NCI-H146 treated with DMSO at 0.1 percent for 48 hours (cell line): Measurements from ENCODE around the gene SHB.

Experiments
- DNase-seq: peaks from one replicate; lab custom pipeline; 2025; ENCODE audit not compliant: unreplicated experiment; lab: John Stamatoyannopoulos, UW

Gene SHB, protein sequence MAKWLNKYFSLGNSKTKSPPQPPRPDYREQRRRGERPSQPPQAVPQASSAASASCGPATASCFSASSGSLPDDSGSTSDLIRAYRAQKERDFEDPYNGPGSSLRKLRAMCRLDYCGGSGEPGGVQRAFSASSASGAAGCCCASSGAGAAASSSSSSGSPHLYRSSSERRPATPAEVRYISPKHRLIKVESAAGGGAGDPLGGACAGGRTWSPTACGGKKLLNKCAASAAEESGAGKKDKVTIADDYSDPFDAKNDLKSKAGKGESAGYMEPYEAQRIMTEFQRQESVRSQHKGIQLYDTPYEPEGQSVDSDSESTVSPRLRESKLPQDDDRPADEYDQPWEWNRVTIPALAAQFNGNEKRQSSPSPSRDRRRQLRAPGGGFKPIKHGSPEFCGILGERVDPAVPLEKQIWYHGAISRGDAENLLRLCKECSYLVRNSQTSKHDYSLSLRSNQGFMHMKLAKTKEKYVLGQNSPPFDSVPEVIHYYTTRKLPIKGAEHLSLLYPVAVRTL

DNA sequence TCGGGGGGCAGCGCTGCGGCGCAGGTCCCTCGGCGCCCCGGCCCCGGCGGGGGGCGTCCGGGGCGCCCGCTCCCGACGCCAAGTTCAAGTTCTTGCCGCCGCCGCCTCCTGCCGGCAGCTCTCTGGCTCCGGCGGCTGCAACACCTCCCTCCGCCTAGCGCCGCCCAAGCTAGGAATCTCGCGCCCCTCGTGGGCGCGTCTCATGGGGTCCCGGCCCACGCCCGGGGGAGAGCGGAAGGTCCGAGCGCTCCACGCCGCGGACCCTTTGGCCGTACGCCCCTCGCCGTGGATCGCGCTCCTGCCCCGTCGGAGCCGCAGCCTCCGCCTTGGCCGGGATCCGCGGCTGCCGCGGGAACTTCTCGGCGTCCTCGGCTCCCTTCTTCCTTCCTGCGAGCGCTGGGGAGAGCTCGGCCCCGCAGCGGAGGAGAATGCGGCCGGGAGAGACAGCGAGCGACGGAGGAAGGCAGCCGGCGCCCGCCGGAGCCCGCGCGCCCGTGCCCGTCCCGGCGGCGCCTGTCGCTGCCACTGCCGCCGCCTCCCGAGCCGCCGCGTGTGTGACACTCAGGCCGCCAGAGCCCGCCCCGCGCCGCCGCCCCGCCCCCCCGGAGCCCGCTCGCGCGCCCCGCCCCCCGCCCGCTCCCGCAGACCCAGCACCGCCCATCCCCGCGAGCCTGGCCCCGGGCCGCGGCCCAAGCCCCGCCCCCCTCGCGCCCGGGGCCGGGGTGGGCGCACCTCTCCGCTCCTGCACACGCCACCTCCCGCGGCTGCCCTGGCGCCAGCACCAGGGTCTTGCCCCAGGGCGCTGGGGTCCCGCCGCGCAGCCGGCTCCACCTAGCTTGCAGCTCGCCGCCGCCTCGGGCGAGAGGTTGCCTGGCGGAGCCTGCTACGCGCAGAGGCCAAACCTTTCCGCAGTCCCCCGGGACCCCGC, at the start of gene SHB:
Gene SHB (minus strand): TSS at position 527 of the 928 bp plus-strand sequence. CDS start 582 bp downstream, outside the sequence.
- DNase-seq, result peak; percentile 89

DNA sequence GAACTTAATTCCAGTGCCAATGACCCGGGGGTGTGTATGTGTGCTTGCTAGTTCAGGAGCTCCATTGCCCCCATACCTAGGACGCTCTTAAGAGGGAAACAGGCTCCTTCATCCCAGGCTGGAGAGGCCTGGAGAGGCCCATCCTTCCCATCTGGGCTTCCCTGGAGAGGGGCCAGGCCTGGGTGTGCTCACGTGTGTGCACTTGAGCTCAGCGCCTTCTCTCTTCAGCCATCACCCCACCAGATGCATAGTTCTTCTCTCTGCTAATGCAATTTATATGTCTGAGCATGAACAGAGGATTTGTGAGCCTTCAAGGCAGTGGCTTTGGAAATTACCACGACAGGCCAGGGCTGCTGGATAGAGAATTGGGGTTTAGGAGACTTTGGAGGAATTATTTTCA, 48.6 kb upstream of the SHB start:
- no peak for DNase-seq

DNA sequence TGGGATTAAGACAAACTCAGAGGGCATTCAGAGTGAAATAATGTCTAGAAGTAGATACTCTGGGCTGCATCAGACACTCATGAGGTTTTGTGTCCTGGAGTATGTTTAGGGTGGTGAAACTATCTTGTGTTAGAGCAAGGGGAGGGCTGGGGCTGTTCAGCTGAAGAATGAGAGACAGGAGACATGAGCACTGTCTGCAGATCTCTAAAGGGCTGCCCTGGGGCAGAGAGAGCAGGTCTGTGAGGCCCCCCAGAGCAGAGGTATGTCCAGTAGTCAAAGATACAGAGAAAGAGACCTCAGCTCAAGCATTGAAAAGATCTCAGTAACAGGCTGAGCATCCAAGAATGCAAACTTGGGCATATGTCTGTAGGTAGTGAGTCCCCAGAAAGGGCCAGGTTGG, 45.9 kb upstream of the SHB start:
- DNase-seq, result no peak

DNA sequence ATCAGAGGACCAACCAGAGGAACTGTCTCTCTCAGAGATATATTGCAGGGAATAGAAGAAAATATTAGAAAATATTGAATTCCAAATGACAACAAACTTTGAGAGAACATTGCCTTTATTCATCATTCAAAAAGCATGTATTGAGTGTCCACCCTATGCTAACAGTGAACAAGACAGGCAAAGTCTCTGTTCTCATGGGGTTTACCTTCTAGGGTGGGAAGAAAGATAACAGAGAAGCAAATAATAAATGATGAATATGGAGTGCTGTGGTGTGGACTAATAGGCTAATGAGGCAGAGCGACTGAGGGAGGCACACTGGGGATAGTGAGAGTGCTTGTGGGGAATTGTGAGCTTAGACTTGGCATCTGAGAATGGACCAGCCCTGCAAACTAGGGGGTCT, 43.4 kb upstream of the SHB start:
- DNase-seq, result no peak

DNA sequence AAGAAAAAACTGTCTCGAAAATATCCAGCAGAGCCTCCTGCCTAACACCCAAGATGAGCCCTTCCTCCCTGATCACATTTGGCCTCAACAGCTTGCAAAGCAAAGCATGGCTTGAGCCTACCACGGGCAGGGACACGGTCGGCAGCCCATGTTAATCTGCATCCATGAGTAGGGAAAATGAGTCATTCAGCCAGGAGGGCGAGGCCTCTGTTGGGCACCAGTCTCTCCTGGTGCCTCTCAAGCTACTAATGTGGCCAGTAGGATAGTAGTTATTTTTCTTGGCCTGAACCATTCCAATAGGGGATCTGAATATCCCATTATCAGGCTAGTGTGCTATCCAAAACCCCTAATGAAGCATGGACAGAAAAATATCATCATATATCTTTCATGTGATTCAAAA, 43.0 kb upstream of the SHB start:
- DNase-seq, result no peak

DNA sequence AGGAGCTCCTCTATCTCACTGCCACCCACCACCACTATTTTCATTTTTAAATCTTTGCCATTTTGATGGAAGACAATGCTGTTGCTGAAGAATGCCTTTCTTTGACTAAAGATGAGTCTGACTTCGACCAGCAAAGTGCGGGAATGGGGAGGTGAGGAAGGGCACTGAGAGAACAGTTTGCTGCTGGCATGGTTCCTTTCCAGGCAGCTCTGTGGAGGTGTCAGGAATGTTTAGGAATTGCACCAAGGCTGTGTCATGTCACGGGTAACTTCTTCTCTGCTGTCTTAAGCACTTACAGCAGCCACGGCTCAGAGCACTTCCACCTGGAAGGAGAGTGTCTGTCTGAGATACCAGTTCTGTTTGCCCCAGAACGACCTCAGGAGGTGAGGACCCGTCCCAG, 41.4 kb upstream of the SHB start:
- DNase-seq, result no peak

DNA sequence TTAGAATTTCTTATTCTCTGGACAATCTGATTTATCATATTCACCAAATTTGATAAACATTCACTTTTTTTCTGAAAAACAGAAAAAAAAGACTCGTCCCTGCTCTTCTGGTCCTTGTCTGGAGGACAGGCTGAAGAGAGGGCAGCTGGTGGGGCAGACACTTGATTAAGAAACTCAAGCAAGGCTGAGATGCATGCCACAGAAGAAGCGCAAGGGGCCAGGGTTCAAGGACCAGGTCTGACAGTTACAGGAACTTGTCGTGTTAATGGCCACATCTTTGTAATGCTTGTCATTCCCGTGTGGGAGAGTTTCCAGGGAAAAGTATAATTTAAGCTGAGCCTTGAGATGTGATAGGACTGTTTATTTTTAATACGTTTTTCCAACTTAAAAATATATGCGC, 40.6 kb upstream of the SHB start:
- no peak for DNase-seq

DNA sequence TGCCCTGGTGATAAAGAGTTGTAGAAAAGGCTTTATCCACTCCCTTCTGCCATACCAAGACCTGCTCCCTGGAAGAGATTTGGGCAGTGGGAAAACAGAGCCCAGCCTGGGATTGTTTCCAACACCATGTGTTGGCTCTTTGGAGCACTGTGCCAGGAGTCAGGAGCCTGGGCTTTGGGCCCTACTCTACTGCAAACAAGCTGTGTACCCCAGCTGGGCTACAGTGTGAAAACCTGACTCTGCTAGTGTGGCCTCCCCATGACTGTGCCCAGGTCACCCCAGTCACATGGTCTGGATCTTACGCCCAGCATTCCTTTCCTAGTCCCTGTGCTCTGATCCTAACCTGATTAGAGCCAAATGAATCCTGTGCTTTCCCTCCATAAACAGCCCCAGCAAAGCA, 39.3 kb upstream of the SHB start:
- no peak for DNase-seq

DNA sequence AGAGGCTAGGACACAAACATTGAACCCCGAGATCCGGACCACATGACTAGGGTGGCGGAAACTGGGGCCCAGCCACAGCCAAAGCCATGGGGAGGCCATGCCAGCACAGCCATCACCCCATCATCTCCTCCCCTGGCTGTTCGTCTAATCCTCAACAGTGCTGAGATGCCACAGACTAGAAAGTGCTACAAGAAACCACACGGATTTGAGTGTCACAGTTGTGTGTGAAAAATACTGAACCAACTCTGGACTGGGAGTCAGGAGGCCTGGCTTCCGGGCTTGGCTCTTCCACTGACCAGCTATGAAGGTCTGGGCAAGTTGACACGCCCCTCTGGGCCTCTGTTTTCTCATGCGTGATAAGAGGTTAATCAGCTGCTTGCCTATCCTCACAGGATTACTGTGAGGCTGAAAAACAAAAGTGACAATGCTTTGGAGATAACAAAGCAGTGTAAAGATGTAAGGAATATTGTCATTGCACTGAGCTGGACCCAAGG, 38.8 kb upstream of the SHB start:
- DNase-seq, result peak; percentile 46

DNA sequence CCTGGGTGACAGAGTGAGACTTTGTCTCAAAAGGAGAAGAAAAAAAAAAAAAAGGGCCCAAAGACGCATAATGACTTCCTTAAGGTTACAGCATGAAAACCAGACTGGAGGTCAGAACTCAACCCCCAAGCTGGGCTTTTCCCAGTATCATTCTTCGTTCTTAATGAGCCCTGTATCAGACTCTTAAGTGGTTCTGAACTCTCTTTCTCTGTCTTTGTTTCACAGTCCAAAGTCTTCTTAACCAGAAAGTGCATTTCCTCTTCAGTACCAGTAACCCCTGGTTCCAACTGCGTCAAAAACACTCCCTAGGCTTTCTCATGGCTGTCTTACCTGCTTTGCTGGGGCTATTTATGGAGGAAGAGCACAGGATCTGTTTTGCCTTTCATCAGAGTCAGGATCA, 38.4 kb upstream of the SHB start:
- no peak for DNase-seq

DNA sequence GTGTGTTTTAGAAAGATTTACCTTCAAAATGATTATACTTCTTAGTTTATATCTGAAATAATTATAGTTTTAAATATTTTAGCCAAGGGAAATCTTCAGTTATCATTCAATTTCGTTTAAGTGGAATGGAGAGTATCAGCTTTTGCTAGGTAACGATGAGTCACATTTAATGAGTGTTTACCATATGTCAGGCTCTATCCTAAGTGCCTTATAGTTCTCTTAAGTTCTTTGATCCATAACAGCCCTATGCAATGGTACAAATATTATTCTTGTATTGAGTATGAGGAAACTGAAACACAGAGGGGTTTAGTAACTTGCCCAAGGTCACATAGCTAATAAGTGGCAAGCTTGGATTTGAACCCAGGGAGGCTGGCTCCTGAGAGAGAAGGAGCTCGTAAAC, 37.5 kb upstream of the SHB start:
- no peak for DNase-seq

DNA sequence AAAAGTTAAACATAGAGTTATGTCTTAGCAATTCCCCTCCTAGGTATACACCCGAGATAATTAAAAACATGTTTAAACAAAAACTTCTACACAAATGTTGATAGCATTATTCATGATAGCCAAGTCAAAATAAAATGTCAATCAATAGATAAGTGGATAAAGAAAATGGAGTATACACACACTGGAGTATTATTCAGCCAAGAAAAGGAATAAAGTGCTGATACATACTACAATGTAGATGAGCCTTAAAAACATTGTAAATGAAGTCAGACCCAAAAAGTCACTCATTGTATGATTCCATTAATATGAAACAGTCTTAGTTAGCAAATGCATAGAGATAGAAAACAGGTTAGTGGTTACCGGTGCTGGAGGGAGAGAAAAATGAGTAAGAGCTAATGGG, 34.3 kb upstream of the SHB start:
- no peak for DNase-seq

DNA sequence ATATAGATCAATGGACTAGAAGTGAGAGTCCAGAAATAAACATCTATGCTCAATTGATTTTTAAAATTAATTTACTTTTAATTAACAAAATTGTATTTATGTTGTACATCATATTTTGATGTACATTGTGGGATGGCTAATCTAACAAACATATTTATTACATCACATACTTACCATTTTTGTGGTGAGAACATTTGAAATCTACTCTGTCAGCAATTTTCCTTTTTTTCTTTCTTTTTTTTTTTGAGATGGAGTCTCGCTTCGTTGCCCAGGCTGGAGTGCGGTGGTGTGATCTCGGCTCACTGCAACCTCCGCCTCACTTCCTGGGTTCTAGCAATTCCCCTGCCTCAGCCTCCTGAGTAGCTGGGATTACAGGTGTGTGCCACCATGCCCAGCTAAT, 32.4 kb upstream of the SHB start:
- DNase-seq, result no peak

DNA sequence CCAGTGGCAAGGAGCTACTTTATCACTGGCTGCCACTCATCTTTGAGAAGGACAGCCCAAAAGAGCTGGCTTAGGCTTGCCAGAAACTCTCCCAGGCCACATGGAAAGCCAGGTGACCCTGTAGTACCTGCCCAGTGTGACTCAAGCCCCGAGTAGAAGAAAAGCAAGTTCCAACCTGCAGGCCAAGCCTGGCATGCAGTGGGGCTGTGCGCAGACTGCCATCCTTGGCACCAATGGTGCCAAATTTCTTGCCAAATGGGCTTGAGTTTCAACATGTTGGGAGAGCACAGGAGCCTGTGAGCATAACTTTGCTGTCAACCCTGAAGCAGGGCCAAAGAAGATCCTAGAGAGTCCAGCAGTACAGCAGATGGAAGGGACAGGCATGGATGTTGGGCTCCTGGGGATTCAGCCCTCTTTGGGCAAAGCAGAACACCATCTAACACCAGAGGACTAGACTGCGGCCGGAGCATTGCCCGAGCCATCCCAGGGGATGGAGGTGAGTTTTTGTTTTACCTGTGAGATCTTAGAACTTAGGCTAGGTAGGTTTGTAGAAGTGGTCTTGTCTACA, 27.3 kb upstream of the SHB start:
- no peak for DNase-seq

DNA sequence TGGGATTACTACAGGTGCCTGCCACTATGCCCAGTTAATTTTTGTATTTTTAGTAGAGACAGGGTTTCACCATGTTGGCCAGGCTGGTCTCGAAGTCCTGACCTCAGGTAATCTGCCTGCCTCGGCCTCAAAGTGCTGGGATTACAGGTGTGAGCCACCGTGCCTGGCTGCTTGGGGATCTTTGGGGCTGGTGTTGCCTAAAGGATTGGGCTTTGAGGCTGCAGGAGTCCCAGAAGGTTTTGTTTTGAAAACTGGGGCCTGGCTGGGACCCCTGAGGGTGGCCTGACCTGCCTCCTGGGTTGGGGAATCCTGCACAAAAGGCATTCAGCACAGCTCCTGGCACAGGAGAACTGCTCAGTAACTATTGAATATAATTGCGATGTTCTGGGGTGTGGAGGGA, 25.1 kb upstream of the SHB start:
- no peak for DNase-seq

DNA sequence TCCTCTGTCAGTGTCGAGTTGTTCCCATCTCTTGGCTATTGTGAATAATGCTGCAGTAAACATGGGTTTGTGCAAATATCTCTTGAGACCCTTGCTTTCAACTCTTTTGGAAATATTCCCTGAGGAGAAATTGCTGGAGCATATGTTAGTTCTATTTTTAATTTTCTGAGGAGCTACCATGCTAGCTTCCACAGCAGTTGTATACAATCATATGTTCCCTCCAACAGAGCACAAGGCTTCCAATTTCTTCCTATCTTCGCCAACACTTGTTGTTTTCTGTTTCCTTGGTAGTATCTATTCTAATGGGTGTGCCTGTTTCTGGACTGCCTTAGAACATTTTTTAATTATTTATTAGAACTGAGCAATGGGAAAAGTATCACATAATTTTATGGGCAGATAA, 23.6 kb upstream of the SHB start:
- DNase-seq, result no peak

DNA sequence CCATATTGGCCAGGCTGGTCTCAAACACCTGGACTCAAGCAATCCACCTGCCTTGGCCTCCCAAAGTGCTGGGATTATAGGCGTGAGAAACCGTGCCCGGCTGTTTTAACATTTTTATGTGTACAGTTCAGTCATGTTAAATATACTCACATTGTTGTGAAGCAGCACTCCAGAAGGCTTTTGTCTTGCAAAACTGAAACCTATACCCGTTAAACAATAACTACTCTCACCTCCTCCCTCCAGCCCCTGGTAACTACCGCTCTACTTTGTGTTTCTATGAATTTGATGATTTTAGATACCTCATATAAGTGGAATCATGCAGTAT, 23.1 kb upstream of the SHB start:
- no peak for DNase-seq

DNA sequence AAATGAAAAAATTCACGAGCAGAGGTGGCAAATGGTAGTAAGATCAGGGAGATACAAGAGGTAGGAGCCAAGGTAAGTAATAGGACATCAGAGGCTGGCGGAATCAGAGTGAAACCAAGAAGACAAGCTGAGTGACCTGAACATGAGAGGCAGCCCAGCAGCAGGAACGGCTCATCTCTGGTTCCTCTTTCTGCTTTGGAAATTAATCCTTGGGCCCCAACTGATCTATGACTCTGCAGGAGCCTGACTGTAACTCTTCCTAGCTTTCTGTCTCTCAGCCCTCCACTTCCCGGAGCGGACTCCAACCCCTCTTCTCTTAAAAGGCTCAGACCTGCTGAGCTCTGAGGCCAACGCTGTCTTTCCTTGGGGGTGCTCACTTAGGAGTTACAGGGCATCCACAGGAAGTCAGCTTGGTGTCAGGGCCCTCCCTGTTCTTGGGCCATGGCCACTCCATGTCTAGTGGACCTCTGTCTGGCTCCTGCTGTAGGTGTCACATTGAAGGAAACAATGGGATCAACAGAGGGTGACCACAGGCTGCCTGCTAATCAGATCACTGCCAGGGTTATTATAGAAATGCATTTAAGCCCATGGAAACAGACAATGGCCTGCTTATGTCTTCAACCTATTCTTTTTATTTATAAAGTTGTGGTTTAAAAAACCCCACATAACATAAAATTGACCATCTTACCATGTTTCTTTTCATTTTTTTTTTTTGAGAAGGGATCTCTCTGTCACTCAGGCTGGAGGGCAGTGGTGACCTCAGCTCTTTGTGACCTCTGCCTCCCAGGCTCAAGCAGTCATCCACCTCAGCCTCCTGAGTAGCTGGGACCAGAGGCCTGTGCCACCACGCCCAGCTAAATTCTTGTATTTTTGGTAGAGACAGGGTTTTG, 22.5 kb upstream of the SHB start:
- peak; percentile 74 for DNase-seq

DNA sequence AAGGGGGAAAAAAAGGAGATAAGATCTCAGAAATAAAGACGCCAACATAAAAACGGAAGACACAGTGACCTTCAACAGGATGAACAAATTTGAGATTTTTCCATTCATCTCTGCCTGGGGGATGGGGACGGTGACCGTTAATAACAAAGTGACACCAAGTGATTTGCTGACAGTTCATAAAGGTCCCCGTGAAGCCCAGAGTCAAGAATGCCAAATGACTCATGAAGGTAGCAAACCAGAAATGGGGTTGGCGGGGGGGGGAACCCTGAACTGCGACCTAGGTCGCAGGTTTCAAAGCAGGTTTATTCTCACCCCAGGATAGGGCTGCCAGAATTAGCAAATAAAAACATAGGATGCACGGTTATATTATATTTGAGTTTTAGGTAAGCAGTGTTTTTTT, 21.1 kb upstream of the SHB start:
- DNase-seq, result no peak

DNA sequence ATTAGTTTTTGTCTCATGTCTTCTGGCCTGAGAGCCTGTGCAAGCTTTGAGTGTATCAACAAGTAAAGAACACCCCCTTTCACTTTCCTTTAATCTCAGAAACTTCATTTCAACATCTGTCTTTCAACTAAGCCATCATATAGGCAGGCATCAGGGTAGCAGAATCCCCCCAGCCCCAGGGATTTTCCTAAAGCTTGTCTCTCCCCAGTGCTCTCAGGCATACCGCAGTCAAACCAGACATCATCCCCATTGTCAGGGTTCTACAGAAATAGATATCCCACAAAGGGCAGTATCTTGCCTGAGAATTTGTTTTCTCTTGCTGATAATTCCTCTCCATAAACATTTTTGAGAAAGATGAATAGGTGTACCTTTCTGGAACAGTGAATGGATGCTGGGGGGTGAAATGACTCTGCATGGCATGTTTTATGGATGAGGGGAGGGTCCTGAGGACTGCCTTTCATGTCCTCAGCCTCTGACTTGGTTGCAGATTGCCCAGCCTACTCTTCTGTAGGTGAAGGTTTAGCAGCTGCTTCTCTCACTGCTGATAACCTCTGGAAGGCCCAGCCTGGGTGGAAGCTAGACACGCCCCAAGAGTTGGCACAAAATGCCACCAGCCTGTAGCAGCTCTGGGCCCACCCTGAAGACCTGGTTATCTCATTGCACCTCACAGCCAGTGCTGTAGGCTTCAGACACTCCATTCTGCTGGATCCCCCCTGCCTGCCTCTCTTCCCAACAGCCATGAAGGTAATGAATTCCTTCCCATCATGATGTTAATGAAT, 20.5 kb upstream of the SHB start:
- DNase-seq, result no peak
